Thyroid gland (tissue), 4 donors: ENCODE data around the gene CREG2. TPM values are rescaled to one million over a fixed set of nuclear protein-coding genes. Genes with fewer than 3 reads are reported as not detected.

Experiments
- DNase-seq, 2 donors: peaks; one replicate each; pipeline ENCODE4 v3.0.0-alpha.2; 2019
- H3K27ac ChIP-seq, 3 donors: fragments of 200-600 bp; sonication (generic); 1 replicate in 2 of 3; 2 replicates in 1 of 3; pipeline ENCODE4 v1.5.1; 2016 to 2019; ENCODE audit warnings: mild to moderate bottlenecking in 1 of 3, moderate library complexity in 1 of 3
- H3K27me3 ChIP-seq: fragments of 200-600 bp; sonication (generic); one replicate; pipeline ENCODE4 v1.5.1; 2019
- H3K36me3 ChIP-seq, 2 donors: fragments of 200-600 bp; sonication (generic); one replicate each; pipeline ENCODE4 v1.5.1; 2016 to 2019
- H3K4me1 ChIP-seq, 2 donors: fragments of 200-600 bp; sonication (generic); one replicate each; pipeline ENCODE4 v1.5.1; 2017 to 2019
- H3K4me3 ChIP-seq, 3 donors: fragments of 200-600 bp; sonication (generic); replicated peaks in 1 of 3; 1 replicate in 2 of 3; 2 replicates in 1 of 3; pipeline ENCODE4 v1.5.1; 2016; ENCODE audit warnings: mild to moderate bottlenecking in 1 of 3
- H3K9me3 ChIP-seq: fragments of 200-600 bp; sonication (generic); one replicate; pipeline ENCODE4 v1.5.1; 2017
- CTCF ChIP-seq, 6 experiments: fragments of 200-600 bp in 3 of 6; fragments of 450-650 bp in 3 of 6; sonication (generic) in 3 of 6; IDR thresholded peaks; one replicate each; pipeline ENCODE4 v1.5.1; 2016 to 2019; ENCODE audit warnings: antibody characterized with exemption in 6 of 6, mild to moderate bottlenecking in 2 of 6, inconsistent platforms in 1 of 6, moderate library complexity in 1 of 6
- POLR2A ChIP-seq, 2 donors: fragments of 450-650 bp; IDR thresholded peaks; one replicate each; pipeline ENCODE4 v1.6.1; 2017; ENCODE audit warnings: antibody characterized with exemption in 2 of 2, mild to moderate bottlenecking in 2 of 2, moderate library complexity in 1 of 2
- WGBS, 2 donors: methylation state at CpG; one replicate each; pipeline ENCODE4 v1.1.5; 2017; 5-methylcytosine and 5-hydroxymethylcytosine counted together
- intact Hi-C: fragments of 100-400 bp; cut with DNase I; formaldehyde crosslinking; loops from one replicate; pipeline ENCODE4 v1.15.1; 2023
- total RNA-seq, 4 donors: library from RNA; depleted of rRNA; stranded (reverse); fragments of >200 nt; gene quantifications; one replicate each; pipeline ENCODE4 v1.2.3, GENCODE V29; 2016

The CREG2 gene
- total RNA-seq, 4 donors from 2014 or later, result not detected

- no peak for TF ChIP-seq POLR2A (IDR thresholded peaks at IDR 0.05)
- TF ChIP-seq CTCF (IDR thresholded peaks at IDR 0.05), result no peak
- Histone ChIP-seq H3K27ac (no peak overlapping the region), H3K9me3 (no peaks in the 10 kb centered on the region), H3K27me3 (no peaks in the 10 kb centered on the region), H3K4me1 (peaks cover 6 to 19% of the 10 kb centered on the region in 2 donors), H3K4me3 (no peak overlapping the region), H3K36me3 (no peaks in the 10 kb centered on the region)
- intact Hi-C loops, result no loop called here
- WGBS, 2 donors, result 84% methylated on average over 7 of the region's 7 CpGs
- no peak for DNase-seq
Observed at GRCh38 chr2:101310834-101311695, 76.2 kb downstream of the CREG2 start.

- Histone ChIP-seq H3K27me3 (no peaks in the 10 kb centered on the region), H3K36me3 (no peaks in the 10 kb centered on the region), H3K4me1 (peaks cover 14 to 19% of the 10 kb centered on the region in 2 donors), H3K27ac (no peak overlapping the region), H3K9me3 (no peaks in the 10 kb centered on the region), H3K4me3 (no peak overlapping the region)
- DNase-seq, result no peak
- no peak for TF ChIP-seq POLR2A (IDR thresholded peaks at IDR 0.05)
- TF ChIP-seq CTCF (IDR thresholded peaks at IDR 0.05), result no peak
- intact Hi-C loops, result no loop called here
- WGBS, 2 donors, result 82% methylated on average over 10 of the region's 10 CpGs
Observed at GRCh38 chr2:101310090-101310833, 77.0 kb downstream of the CREG2 start.

GRCh38 chr2:101308432-101309210 is 78.7 kb downstream of the CREG2 start, which contains the start of gene RNF149:
RNF149 (minus strand) TSS chr2:101308701; CDS start chr2:101308588, 113 bp downstream.
- peaks cover 18 to 25% of the 10 kb centered on the region in 2 donors for H3K4me1 ChIP-seq
- H3K9me3 ChIP-seq, result no peaks in the 10 kb centered on the region
- TF ChIP-seq CTCF (IDR thresholded peaks at IDR 0.05) (peak in 2 of 6 experiments; percentile 29 to 32), POLR2A (IDR thresholded peaks at IDR 0.05) (peak; percentile 69 to 95)
- intact Hi-C loops, result loop anchor here (5.0 kb wide), 1 partner anchor 51 kb away; no protein-coding TSS in a partner anchor
- peak; percentile 88 to 91 for DNase-seq
- no peaks in the 10 kb centered on the region for H3K27me3 ChIP-seq
- no peaks in the 10 kb centered on the region for H3K36me3 ChIP-seq
- peak within 1 kb of the TSS; percentile 62 to 96 (median 68) for H3K4me3 ChIP-seq
- H3K27ac ChIP-seq, result peak within 1 kb of the TSS; percentile 79 to 84 (median 81)
- 10 to 15% methylated on average over 23 to 24 of the region's 76 CpGs for WGBS, 2 donors

- peak; percentile 13 to 30 for DNase-seq
- intact Hi-C loops, result loop anchor here (5.0 kb wide), 1 partner anchor 51 kb away; no protein-coding TSS in a partner anchor
- peak overlapping the region; percentile 79 to 84 (median 81) for H3K27ac ChIP-seq
Observed at GRCh38 chr2:101307950-101308431, 79.3 kb downstream of the CREG2 start.

More at GRCh38 chr2:101307950-101308431, 79.3 kb downstream of the CREG2 start:
- no peak for TF ChIP-seq POLR2A (IDR thresholded peaks at IDR 0.05)
- no peak for TF ChIP-seq CTCF (IDR thresholded peaks at IDR 0.05)
- Histone ChIP-seq H3K36me3 (no peaks in the 10 kb centered on the region), H3K27me3 (no peaks in the 10 kb centered on the region), H3K4me3 (peak overlapping the region; percentile 62 to 96 (median 68)), H3K4me1 (peaks cover 18 to 25% of the 10 kb centered on the region in 2 donors), H3K9me3 (no peaks in the 10 kb centered on the region)
- 3 to 12% methylated on average over 6 to 21 of the region's 57 CpGs for WGBS, 2 donors
